HUDEP-2 (cell line): ENCODE data around the gene RABEP1.
"Not testable (repeated sequence)": the region's sequence is repeated elsewhere in the genome, so short reads cannot be mapped to it uniquely, and the experiment has no call there.

Experiments
- DNase-seq, 76 experiments: peaks; one replicate each; lab custom pipeline; 2025; ENCODE audit not compliant: unreplicated experiment in 76 of 76; lab: John Stamatoyannopoulos, UW

RABEP1 gene

GRCh38 chr17:5281814-5282641, at the start of gene RABEP1:
Gene RABEP1, plus strand, starts transcription at chr17:5282284. Its CDS starts 203 bp downstream, at chr17:5282487.
- DNase-seq = peak in 74 of 76 experiments; percentile 8 to 90 (median 80)

- not testable (repeated sequence) for DNase-seq
These were observed 48.6 kb upstream of the RABEP1 start for GRCh38 chr17:5233492-5233891.

GRCh38 chr17:5234645-5235576, 47.2 kb upstream of the RABEP1 start, which contains the start of gene SCIMP:
Gene SCIMP, minus strand, starts transcription at chr17:5234860. Its CDS starts 105 bp downstream, at chr17:5234755.
- peak in 1 of 76 experiments; percentile 4 for DNase-seq

- no peak for DNase-seq
These were observed 45.0 kb upstream of the RABEP1 start for GRCh38 chr17:5236938-5237540.

GRCh38 chr17:5237541-5238016, 44.5 kb upstream of the RABEP1 start:
- peak in 60 of 76 experiments; percentile 3 to 73 (median 26) for DNase-seq

GRCh38 chr17:5238333-5238732, 43.8 kb upstream of the RABEP1 start:
- DNase-seq = no peak

- not testable (repeated sequence) for DNase-seq
These were observed 42.3 kb upstream of the RABEP1 start for GRCh38 chr17:5239769-5240168.

- DNase-seq = peak in 10 of 76 experiments; percentile 17 to 45 (median 30)
These were observed 40.0 kb upstream of the RABEP1 start for GRCh38 chr17:5241861-5242671.

GRCh38 chr17:5247621-5248020, 34.5 kb upstream of the RABEP1 start:
- DNase-seq = no peak

- no peak for DNase-seq
These were observed 33.1 kb upstream of the RABEP1 start for GRCh38 chr17:5248821-5249479.

GRCh38 chr17:5249615-5250014, 32.5 kb upstream of the RABEP1 start:
- peak in 63 of 76 experiments; percentile 2 to 78 (median 29) for DNase-seq

GRCh38 chr17:5254414-5254813, 27.7 kb upstream of the RABEP1 start:
- DNase-seq = no peak

GRCh38 chr17:5254903-5255521, 27.1 kb upstream of the RABEP1 start:
- DNase-seq = no peak

GRCh38 chr17:5257124-5257523, 25.0 kb upstream of the RABEP1 start:
- no peak for DNase-seq

- no peak for DNase-seq
These were observed 21.5 kb upstream of the RABEP1 start for GRCh38 chr17:5260542-5260941.

GRCh38 chr17:5262416-5262991, 19.6 kb upstream of the RABEP1 start:
- DNase-seq = no peak

GRCh38 chr17:5263441-5263840, 18.6 kb upstream of the RABEP1 start:
- DNase-seq = no peak

- no peak for DNase-seq
These were observed 17.2 kb upstream of the RABEP1 start for GRCh38 chr17:5264893-5265292.
